GM12892 (cell line): ENCODE measurements around the gene MEG3.

Experiments used
- POLR2A ChIP-seq: IDR thresholded peaks from 2 replicates; pipeline ENCODE4 v1.6.1; 2011; ENCODE audit warnings: low read depth, low read length, control low read depth
- POLR2AphosphoS5 ChIP-seq: IDR thresholded peaks from 2 replicates; pipeline ENCODE4 v1.6.1; 2011; ENCODE audit warnings: low read depth, low read length, control low read depth

DNA sequence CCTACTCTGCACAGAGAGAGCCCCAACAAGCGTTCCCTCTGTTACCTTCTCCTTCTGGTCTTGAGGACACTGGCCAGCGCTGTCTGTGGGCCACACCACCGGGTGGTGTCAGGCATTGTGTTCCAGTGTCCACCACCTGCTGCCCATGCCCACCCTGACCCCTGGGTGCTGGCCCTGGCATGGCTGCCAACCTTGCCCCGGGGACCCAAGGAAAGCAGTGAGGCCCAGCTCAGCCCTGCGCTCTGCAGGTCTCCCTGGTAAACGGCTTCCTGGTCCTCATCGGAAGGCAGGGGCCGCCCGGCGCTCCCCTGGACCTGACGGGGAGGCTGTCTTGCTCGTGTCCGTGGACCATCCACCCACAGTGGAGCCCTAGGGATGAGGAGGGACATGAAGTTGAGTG, 21.8 kb upstream of the MEG3 start:
- TF ChIP-seq POLR2AphosphoS5 (no peak), POLR2A (no peak)
